NB4 (cell line): Measurements from ENCODE around the gene NDUFS1.

Experiments used
- DNase-seq: peaks from one replicate; pipeline ENCODE4 v3.0.0; 2010; ENCODE audit warnings: low read depth
- H3K4me3 ChIP-seq: one replicate; pipeline ENCODE4 v1.5.1; 2011; ENCODE audit warnings: mild to moderate bottlenecking, low read depth, low read length, moderate library complexity
- MAX ChIP-seq: IDR thresholded peaks from 2 replicates; pipeline ENCODE4 v1.6.1; 2011; ENCODE audit warnings: low read depth, low read length
- MYC ChIP-seq: IDR thresholded peaks from 2 replicates; pipeline ENCODE4 v1.6.1; 2011; ENCODE audit warnings: low read depth, low read length
- POLR2A ChIP-seq: IDR thresholded peaks from 2 replicates; pipeline ENCODE4 v1.6.1; 2011; ENCODE audit warnings: mild to moderate bottlenecking; ENCODE audit not compliant: insufficient read length; ENCODE audit errors: extremely low read depth
- TF ChIP-seq, protein P1 (sequence below): IDR thresholded peaks from one replicate; pipeline ENCODE4 v1.5.1; 2012; ENCODE audit warnings: low read depth, low read length

Gene NDUFS1

DNA sequence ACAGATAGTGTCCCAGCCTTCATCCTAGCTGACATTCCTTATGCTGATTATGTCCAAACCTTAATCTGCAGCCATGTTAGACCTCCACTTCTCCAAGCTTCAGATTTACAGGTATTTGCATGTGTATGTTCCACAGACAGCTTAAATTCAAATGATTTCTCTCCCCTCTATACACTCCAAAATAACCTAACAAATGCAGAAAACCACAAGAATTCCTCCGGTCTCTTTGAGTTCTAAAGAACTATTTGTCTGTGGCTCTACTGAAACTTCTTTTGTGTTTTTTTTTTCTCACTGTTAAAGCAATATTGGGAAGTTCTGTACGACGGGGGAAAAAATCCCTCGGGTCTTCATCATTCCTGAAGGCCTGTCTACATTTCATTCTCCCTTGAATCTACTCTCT lies 8.6 kb downstream of the NDUFS1 start:
- DNase-seq = no peak

GRCh38 chr2:206150168-206150567 lies 9.1 kb downstream of the NDUFS1 start:
- no peak for DNase-seq
- TF ChIP-seq POLR2A (no peak), MAX (no peak), MYC (no peak)
- TF ChIP-seq, protein P1, sequence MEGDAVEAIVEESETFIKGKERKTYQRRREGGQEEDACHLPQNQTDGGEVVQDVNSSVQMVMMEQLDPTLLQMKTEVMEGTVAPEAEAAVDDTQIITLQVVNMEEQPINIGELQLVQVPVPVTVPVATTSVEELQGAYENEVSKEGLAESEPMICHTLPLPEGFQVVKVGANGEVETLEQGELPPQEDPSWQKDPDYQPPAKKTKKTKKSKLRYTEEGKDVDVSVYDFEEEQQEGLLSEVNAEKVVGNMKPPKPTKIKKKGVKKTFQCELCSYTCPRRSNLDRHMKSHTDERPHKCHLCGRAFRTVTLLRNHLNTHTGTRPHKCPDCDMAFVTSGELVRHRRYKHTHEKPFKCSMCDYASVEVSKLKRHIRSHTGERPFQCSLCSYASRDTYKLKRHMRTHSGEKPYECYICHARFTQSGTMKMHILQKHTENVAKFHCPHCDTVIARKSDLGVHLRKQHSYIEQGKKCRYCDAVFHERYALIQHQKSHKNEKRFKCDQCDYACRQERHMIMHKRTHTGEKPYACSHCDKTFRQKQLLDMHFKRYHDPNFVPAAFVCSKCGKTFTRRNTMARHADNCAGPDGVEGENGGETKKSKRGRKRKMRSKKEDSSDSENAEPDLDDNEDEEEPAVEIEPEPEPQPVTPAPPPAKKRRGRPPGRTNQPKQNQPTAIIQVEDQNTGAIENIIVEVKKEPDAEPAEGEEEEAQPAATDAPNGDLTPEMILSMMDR = no peak
- H3K4me3 ChIP-seq = no peak overlapping the region

More for the DNA sequence above, 8.6 kb downstream of the NDUFS1 start:
- TF ChIP-seq MAX = no peak
- TF ChIP-seq MYC = no peak
- TF ChIP-seq POLR2A = no peak
- TF ChIP-seq, protein P1 = no peak
- H3K4me3 ChIP-seq = no peak overlapping the region

DNA sequence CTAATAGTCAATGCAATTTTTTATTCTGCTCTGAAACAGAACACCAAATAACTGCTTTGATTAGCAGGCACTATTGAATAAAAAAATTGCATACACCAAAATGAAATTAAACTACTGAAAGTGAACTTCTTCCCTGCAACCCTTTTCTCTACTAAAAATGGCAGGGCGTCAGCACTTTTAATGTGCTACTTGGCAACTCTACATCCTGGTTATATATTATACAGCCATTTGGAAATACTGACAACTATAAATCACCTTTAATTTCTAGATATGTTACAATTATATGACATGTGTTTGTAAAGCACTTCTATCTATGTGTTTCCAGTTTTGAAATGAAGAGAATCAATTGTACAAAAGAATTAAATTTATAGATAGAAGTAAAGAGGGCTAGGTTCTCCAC lies 9.9 kb downstream of the NDUFS1 start:
- H3K4me3 ChIP-seq = no peak overlapping the region
- TF ChIP-seq MYC (no peak), POLR2A (no peak), MAX (no peak)
- TF ChIP-seq, protein P1 = no peak
- DNase-seq = no peak

GRCh38 chr2:206145665-206146064 lies 13.6 kb downstream of the NDUFS1 start:
- no peak for DNase-seq
- no peak overlapping the region for H3K4me3 ChIP-seq
- no peak for TF ChIP-seq MYC
- TF ChIP-seq POLR2A = no peak
- no peak for TF ChIP-seq MAX
- TF ChIP-seq, protein P1 = no peak

- TF ChIP-seq MYC (no peak), POLR2A (no peak), MAX (no peak)
- TF ChIP-seq, protein P1 = no peak
- no peak for DNase-seq
- H3K4me3 ChIP-seq = no peak overlapping the region
These were observed 14.9 kb downstream of the NDUFS1 start for GRCh38 chr2:206144383-206144782.

GRCh38 chr2:206143451-206143850 lies 15.8 kb downstream of the NDUFS1 start:
- TF ChIP-seq MYC = no peak
- TF ChIP-seq POLR2A = no peak
- TF ChIP-seq, protein P1 = no peak
- no peak for TF ChIP-seq MAX
- no peak for DNase-seq
- H3K4me3 ChIP-seq = no peak overlapping the region
